GM13976 (cell line): Measurements from ENCODE around the gene PACRG.

ENCODE experiments used
- DNase-seq: peaks from one replicate; pipeline ENCODE4 v3.0.0; 2012; ENCODE audit warnings: low spot score
- in situ Hi-C: fragments of 300-500 bp; cut with MboI; formaldehyde crosslinking; loops from one replicate; pipeline ENCODE4 v1.12.0; 2022; ENCODE audit warnings: low sequenced_read_pairs, mixed read lengths, inconsistent platforms; ENCODE audit not compliant: unreplicated experiment
- TF ChIP-seq, protein P1 (sequence below): IDR thresholded peaks from 2 replicates; pipeline ENCODE4 v1.5.1; 2012; ENCODE audit warnings: borderline replicate concordance, mild to moderate bottlenecking; ENCODE audit not compliant: insufficient read depth; ENCODE audit errors: extremely low read depth, missing control alignments, control extremely low read depth

Gene PACRG

GRCh38 chr6:163199371-163199770 is 471.6 kb downstream of the PACRG start:
- DNase-seq = no peak
- TF ChIP-seq, protein P1, sequence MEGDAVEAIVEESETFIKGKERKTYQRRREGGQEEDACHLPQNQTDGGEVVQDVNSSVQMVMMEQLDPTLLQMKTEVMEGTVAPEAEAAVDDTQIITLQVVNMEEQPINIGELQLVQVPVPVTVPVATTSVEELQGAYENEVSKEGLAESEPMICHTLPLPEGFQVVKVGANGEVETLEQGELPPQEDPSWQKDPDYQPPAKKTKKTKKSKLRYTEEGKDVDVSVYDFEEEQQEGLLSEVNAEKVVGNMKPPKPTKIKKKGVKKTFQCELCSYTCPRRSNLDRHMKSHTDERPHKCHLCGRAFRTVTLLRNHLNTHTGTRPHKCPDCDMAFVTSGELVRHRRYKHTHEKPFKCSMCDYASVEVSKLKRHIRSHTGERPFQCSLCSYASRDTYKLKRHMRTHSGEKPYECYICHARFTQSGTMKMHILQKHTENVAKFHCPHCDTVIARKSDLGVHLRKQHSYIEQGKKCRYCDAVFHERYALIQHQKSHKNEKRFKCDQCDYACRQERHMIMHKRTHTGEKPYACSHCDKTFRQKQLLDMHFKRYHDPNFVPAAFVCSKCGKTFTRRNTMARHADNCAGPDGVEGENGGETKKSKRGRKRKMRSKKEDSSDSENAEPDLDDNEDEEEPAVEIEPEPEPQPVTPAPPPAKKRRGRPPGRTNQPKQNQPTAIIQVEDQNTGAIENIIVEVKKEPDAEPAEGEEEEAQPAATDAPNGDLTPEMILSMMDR = no peak
- in situ Hi-C loops = loop anchor here (25.0 kb wide), 1 partner anchor 763 kb away; no protein-coding TSS in a partner anchor

GRCh38 chr6:163200289-163200688 is 472.5 kb downstream of the PACRG start:
- in situ Hi-C loops = no loop called here
- no peak for DNase-seq
- TF ChIP-seq, protein P1 = no peak

GRCh38 chr6:163200694-163201093 is 472.9 kb downstream of the PACRG start:
- in situ Hi-C loops = no loop called here
- DNase-seq = no peak
- TF ChIP-seq, protein P1 = no peak

DNA sequence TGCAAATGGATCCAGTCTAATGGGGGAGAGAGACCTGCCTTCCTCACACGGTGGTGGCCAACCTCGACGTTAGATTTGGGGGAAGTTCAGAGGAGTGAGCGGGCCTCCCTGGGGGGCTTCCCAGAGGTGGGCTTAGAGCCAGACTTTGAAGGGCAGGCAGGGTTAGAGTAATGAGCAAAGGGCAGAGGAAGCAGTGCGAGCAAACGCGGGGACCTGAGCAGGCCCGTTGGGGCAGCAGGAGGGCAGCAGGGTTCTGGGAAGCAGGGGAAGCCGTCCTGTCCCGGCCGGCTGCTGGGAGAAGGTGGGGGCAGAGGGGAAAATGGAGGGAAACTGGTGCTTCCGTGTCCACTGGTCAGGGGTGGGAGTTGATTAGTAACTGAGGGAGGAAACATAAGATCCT is 474.1 kb downstream of the PACRG start:
- in situ Hi-C loops = no loop called here
- DNase-seq = no peak
- TF ChIP-seq, protein P1 = no peak

DNA sequence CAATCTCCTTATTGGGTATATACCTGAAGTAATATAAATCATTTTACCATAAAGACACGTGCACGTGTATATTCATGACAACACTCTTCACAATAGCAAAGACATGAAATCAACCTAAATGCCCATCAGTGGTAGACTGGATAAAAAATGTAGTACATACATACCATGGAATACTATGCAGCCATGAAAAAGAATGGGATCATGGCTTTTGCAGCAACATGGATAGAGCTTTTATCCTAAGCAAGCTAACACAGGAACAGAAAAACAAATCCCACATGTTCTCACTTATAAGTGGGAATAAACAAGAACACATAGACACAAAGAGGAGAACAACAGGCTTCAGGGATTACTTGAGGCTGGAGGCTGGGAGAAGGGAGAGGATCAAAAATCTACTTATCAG is 478.4 kb downstream of the PACRG start:
- DNase-seq = no peak
- TF ChIP-seq, protein P1 = no peak
- in situ Hi-C loops = no loop called here

GRCh38 chr6:163207431-163208383 is 479.9 kb downstream of the PACRG start:
- TF ChIP-seq, protein P1 = no peak
- in situ Hi-C loops = no loop called here
- no peak for DNase-seq
